ENCODE data around the gene CRYBA2.

Gene CRYBA2

DNA sequence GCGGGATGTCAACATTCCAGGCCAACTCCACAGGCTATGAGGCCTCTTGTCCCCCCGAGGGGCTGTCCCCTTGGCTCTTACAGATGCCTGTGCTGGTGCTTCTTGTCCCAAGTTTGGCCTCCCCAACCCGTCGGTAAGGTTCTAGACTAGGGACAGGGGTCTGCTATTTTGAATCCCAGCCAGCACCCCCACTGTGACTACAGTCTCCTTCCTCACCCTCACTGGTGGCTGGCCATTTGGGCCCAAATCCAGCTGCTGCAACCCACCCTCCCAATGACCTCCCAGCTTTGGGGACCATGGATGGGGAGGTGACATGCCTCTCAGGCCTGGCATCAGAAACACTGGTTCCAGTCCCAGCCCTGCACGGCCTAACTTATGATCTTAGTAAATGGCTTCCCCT is 29.4 kb upstream of the CRYBA2 start:
- DNase-seq = no peak

GRCh38 chr2:219022041-219022440 is 28.8 kb upstream of the CRYBA2 start:
- DNase-seq = no peak

DNA sequence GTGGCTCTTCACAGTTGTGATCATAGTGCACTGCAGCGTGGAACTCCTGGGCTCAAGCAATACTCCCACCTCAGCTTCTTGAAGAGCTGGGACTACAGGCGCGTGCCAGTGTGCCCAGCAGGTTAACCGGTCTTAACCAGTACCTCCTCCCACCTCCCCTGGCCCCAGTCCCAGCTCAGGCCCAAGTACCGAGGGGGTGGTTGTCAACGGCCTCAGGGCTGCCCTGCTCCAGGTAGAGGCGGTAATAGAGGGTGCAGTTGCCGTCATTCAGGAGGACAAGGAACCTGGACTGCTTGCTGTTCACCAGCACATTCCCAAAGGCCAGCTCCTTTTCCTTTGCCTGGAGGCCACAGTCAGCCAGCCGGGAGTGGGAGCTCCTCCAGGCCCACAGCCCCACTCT is 28.4 kb upstream of the CRYBA2 start:
- DNase-seq = no peak

- no peak for DNase-seq
Measured at GRCh38 chr2:219020604-219021365, 27.6 kb upstream of the CRYBA2 start.

GRCh38 chr2:219019436-219019835 is 26.2 kb upstream of the CRYBA2 start:
- DNase-seq = no peak

DNA sequence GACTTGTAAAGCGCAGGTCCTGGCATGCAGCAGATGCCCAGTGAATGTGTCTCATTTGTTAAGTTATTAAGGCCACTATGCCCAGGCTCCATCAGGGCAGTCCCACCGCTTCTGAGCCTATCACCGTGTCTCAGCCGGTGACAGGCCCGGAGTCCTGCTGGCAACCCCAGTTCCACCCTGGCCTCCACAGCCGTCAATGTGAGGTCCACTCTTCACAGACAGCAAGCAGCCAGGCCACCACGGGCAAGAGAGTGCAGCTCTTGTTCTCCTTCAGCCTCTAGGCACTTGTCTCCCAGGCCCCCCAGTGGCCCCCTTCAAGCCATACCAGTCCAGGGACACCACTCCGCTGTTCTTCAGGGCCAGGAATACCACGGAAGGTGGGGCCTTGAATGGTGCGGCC is 25.5 kb upstream of the CRYBA2 start:
- no peak for DNase-seq

GRCh38 chr2:219018286-219018685 is 25.1 kb upstream of the CRYBA2 start:
- no peak for DNase-seq

DNA sequence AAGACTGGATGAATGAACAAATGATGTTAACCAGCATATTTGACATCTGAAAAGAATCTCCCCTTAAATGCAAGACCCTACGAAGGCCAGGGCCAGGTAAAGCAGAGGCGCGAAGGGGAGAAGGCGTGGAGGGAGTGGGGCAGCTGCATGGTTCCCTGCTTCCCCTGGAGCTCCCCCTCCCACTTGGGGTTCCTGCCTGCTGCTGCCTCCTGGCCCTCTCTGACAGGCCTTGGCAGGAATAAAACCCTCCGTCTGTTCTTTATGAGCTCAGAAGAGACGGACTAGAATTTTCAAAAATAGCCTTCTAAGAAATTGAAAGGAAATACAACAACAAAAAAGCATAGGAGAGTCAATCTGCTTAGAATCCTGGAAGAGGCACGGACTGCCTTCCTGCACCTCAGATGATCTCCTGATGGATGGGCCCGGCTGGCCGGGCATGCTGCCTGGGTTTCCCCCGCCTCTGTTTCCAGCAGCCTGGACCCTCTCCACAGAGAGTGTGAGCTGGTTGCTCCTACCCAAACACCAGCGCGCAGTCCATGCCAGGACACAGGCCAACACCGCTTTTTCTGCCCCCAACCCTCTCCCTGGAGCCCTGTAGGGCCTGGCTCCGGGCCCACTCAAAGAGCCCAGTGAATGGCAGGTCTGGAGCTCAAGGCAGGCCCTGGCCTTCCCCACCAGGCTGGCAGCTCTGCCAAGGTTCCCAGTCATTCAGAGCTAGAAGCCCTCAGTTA is 24.1 kb upstream of the CRYBA2 start:
- DNase-seq = no peak

GRCh38 chr2:219016721-219017120 is 23.5 kb upstream of the CRYBA2 start:
- DNase-seq = no peak

DNA sequence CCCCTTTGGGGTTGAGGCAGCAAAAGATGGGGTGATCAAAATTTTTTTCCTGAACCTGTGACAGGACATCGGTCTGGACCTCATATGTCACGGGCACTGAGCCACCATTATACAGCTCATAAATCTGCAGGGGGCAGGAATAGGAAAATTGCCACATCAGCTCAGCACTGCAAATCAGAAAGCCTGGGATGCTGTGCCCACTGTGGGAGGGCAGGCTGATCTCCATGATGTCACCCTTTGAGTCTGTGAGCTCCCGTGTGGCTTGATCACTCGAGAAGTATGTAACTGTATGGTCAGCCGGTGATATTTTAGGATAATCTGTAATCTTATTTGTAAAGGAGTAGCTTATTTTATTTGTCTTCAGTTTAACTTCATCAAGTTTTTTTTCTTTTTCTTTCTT is 17.7 kb upstream of the CRYBA2 start:
- DNase-seq = no peak

DNA sequence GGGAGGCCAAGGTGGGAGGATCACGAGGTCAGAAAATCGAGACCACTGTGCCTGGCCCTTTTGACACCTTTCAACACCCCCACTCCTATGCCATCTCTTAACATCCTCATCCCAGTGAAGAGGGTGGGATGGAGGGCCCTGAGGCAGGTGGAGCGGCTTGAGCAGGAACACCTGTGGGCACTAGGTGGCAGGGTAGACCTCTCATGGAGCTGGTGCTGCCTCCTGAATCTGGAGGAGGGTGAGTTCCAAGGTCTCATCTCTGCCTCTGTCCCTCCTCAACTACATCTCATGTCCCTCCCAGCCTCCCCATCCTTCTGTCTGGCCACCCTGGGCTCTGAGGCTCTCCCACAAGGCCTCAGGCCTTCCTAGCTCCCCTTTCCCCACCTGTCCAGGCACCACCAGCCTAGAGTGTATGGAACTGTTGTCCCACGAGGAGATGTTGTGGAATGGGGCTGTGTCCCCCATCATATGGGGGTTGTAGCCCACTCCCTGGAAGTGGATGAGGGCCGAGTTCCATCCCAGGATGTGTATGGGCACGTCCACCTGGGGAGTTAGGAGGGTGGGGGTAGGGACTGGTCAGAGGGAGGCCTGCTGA is 17.0 kb upstream of the CRYBA2 start:
- no peak for DNase-seq

- no peak for DNase-seq
Measured at GRCh38 chr2:219009294-219009693, 16.1 kb upstream of the CRYBA2 start.

- no peak for DNase-seq
Measured at GRCh38 chr2:219003979-219004378, 10.8 kb upstream of the CRYBA2 start.

DNA sequence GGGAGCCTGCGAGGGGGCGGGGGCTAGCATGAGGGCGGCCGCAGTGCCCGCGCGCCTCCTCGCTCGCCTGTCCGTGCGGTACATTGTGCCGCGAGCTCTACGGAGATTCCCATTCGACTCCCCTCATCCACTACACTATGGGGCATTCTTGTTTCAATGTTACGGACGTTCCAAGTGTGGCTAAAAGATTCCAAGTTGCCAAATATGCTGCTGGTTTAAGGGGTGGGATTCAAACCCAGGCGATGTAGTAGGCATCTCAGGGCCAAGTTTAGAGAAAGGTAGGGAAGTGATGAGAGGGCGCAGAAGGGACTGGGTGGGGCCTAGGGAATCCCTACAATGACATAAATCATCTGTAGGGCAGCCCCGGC is 10.0 kb upstream of the CRYBA2 start:
- no peak for DNase-seq

GRCh38 chr2:219002395-219003266 is 9.4 kb upstream of the CRYBA2 start:
- peak; percentile 43 for DNase-seq

GRCh38 chr2:219001577-219002394 is 8.6 kb upstream of the CRYBA2 start:
- no peak for DNase-seq

DNA sequence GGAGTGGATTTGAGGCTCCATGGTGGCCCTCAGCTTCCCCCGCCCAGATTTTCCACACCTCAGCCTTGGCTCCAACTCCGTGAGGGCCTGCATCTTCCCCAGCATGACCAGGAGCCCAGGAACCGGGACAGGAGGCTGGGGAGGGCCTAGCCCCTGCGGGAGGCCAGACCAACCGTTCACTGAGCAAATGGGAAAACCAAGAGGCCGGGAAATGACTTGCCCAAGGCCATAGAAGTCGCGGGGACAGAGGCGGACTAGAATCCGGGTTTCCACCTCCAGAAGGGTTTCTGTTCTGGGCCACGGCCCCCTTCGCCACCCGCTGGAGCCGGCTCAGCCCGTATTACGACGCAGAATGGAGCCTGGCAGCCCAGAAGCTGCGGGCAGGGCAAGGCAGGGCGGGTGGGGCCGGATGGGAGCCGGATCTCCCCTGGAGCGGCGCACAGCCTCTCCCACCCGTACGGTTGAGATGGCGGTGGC is 7.9 kb upstream of the CRYBA2 start:
- no peak for DNase-seq

- no peak for DNase-seq
Measured at GRCh38 chr2:219000569-219000960, 7.3 kb upstream of the CRYBA2 start.

- DNase-seq = no peak
Measured at GRCh38 chr2:218999881-219000568, 6.8 kb upstream of the CRYBA2 start.

DNA sequence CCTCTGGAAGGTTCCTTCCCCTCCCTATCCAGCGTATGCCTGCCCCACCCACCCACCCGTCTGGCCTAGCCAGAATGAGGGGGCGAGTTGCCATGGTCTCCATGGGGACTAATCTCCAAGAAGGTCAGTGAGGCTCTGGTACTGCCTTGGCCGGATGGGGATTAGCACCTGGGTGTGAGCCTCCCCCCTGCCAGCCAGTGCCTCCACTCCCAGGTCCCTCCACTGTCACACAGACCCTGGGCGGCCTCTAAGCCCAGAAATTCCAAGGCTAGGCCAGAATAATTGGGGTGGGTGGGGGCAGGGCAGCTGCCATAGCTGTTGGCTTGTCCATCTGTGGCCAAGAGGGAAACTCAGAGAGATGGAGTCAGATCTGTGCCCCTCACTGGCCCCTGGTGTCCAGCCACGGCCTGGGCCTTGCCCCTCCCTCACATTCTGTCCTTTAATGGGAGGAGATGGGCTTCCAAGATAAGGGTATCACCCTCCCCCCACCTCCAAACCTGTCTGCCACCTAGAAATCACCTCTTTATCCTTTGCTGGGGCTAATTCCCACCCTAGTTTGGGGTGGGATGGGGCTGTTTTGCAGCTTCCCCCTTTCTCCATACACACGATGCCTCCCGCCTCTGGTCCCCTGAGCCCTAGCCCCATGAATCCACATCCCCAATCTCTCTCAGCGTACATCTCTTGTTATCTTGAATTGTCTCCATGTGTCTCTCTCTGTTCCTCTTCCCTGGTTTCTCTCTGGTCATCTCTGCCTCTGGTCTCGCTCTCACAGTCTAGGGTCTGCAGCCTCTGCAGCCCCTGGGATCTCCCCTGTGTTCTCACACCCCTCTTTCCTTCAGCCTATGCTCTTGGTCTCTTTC is 6.0 kb upstream of the CRYBA2 start:
- no peak for DNase-seq
